Cortex of kidney (tissue), 1 donor: ENCODE measurements around the gene ELOA2.
"Not testable (repeated sequence)": the region's sequence is repeated elsewhere in the genome, so short reads cannot be mapped to it uniquely, and the experiment has no call there.

ENCODE experiments used
- DNase-seq: peaks from one replicate; lab custom pipeline; 2025; lab: John Stamatoyannopoulos, UW

The ELOA2 gene

GRCh38 chr18:47035156-47035671 is at the start of gene ELOA2:
Gene ELOA2 (minus strand): TSS chr18:47035621. CDS start chr18:47035264, 357 bp downstream.
- no peak for DNase-seq

GRCh38 chr18:47081578-47081977 is 46.2 kb upstream of the ELOA2 start:
- no peak for DNase-seq

GRCh38 chr18:47080872-47081271 is 45.5 kb upstream of the ELOA2 start:
- DNase-seq = no peak

- DNase-seq = no peak
Measured at GRCh38 chr18:47077111-47077510, 41.7 kb upstream of the ELOA2 start.

GRCh38 chr18:47075098-47075883 is 39.9 kb upstream of the ELOA2 start:
- no peak for DNase-seq

GRCh38 chr18:47067648-47068047 is 32.2 kb upstream of the ELOA2 start:
- DNase-seq = no peak

GRCh38 chr18:47063096-47063495 is 27.7 kb upstream of the ELOA2 start:
- DNase-seq = no peak

GRCh38 chr18:47062471-47062870 is 27.1 kb upstream of the ELOA2 start:
- DNase-seq = no peak

GRCh38 chr18:47054369-47054768 is 18.9 kb upstream of the ELOA2 start:
- DNase-seq = no peak

- no peak for DNase-seq
Measured at GRCh38 chr18:47050468-47050867, 15.0 kb upstream of the ELOA2 start.

GRCh38 chr18:47040982-47041381 is 5.6 kb upstream of the ELOA2 start:
- DNase-seq = no peak

- no peak for DNase-seq
Measured at GRCh38 chr18:47036927-47037578, 1.6 kb upstream of the ELOA2 start.

GRCh38 chr18:47036298-47036874 is 965 bp upstream of the ELOA2 start:
- DNase-seq = no peak

GRCh38 chr18:47034591-47034990 is 830 bp downstream of the ELOA2 start:
- not testable (repeated sequence) for DNase-seq

GRCh38 chr18:47032945-47033344 is 2.5 kb downstream of the ELOA2 start:
- DNase-seq = no peak

- DNase-seq = not testable (repeated sequence)
Measured at GRCh38 chr18:47030887-47031286, 4.5 kb downstream of the ELOA2 start.

- DNase-seq = not testable (repeated sequence)
Measured at GRCh38 chr18:47029684-47030353, 5.6 kb downstream of the ELOA2 start.

- not testable (repeated sequence) for DNase-seq
Measured at GRCh38 chr18:47028738-47029137, 6.7 kb downstream of the ELOA2 start.

- DNase-seq = not testable (repeated sequence)
Measured at GRCh38 chr18:47025557-47026174, 9.8 kb downstream of the ELOA2 start.

- not testable (repeated sequence) for DNase-seq
Measured at GRCh38 chr18:47023769-47024465, 11.5 kb downstream of the ELOA2 start.

GRCh38 chr18:47022821-47023220 is 12.6 kb downstream of the ELOA2 start:
- DNase-seq = not testable (repeated sequence)
